ENCODE measurements around the gene CDKN1C.
A peak's percentile ranks its signal among the peaks of the same experiment; 100 is the strongest.

Gene CDKN1C

DNA sequence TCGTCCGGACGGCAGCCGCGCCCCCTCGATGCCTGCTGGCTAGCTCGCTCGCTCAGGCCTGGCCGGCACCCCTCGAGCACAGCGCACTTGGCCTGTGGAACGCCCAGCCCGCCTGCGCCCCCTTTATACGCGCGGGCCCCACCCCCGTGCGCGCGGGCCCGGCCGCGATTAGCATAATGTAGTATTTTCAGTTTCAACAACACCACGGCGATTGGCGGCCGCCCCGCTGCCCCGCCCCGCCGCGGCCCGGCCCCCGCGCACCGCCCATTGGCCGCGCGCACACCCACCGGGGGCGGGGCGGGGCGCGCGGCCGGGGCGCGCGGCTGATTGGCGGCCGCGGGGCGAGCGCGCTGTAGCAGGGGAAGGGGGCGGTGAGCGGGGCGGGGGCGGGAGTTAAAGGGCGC is at the start of gene CDKN1C:
CDKN1C (minus strand) TSS at position 98 of the 404 bp plus-strand sequence. CDS start 319 bp downstream, outside the sequence.
- peak; percentile 17 for DNase-seq

DNA sequence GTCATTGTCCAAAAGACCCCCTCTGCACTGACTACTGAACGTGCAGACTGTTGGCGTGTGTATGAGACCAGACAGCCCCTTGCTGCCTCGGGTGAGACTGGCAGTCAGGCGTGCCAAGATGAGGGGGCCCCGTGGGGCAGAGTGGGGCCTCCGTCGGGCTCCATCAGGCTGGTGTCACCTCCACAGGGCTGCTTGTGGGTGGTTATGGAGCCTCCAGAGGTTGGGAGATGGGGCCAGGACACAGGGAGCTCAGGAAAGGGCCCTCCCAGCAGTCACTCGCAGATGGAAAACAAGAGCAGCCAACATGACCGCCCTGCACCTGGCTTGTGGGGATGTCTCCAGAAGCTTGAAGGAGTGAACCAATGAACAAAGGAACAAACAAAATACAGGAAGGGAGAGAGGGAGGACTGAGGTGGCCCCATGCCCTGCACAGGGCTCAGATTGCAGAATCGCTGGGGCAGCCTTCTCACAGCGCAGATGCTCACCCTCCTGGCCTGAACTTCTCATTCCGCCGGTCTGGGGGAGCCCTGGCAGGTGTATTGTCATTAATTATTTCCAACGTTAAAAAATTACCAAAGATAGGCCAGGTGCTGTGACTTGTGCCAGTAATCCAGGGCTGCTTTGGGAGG is 49.1 kb upstream of the CDKN1C start:
- no peak for DNase-seq

DNA sequence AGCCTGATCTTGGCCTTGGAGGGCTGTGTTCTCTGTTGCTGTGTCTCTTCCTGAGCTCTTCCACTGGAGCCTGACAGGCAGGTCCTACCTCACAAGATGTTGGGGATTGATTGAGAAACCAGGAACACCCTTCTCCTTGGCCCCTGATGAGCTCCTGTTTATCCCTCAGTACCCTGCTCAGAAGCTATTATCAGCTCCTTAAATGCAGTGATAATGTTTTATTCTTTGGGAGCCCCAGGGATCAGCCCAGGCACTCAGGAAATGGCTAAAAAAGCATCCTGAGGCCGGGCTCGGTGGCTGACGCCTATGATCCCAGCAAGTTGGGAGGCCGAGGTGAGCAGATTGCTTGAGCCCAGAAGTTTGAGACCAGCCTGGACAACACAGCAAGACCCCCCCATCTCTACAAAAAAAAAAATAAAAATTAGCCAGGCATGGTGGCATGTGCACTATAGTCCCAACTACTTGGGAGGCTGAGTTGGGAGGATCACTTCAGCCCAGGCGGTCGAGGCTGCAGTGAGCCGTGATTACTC is 48.5 kb upstream of the CDKN1C start:
- DNase-seq = no peak

DNA sequence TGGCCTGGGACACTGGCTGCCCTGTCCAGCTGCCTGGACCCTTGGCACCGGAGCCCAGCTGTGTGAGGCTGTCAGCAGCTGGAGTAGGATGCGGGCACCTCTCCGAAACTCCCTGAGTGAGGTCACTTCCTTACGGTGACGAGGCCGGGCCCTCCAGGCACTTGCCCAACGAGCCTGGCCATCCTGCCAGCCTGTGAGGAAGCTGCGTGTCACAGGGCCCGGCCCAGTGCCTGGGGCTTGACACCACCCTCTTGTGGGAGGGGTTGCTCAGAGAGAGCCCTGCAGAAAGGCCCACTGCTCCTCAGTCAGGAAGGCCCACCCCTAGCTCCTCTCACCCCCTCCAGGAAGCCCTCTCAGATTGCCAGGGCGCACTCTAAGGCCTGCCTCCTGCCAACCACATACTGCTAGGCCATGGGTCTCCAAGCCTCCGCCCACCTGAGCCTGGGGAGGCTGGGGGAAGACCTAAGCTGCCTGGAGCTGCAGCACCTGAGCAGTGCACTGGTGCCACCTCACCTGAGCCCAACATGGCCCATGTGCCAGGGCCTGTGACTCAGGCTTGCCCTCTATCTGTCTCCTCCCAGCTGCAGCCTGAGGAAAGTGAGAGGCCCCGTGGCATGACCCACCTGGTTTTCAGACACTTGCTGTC is 47.9 kb upstream of the CDKN1C start:
- DNase-seq = no peak

DNA sequence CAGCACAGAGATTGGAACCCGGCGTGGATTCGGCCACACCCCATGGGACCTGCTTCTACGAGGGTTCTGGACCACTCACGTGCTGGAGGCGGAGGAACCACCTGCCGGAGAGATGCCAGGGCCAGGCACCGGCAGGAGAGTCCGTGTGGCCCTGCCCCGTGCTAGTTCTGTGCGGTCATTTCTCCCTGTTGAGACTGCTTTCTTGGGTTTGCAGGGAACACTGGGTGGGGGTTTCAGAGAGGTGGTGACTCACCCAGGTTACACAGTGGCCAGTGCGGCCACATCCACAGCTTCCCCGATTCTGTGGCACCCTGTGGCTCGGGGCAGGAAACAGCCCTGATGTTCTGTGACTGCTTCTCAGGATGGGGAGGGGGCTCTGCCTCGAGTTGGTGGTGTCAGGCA is 47.3 kb upstream of the CDKN1C start:
- DNase-seq = no peak

DNA sequence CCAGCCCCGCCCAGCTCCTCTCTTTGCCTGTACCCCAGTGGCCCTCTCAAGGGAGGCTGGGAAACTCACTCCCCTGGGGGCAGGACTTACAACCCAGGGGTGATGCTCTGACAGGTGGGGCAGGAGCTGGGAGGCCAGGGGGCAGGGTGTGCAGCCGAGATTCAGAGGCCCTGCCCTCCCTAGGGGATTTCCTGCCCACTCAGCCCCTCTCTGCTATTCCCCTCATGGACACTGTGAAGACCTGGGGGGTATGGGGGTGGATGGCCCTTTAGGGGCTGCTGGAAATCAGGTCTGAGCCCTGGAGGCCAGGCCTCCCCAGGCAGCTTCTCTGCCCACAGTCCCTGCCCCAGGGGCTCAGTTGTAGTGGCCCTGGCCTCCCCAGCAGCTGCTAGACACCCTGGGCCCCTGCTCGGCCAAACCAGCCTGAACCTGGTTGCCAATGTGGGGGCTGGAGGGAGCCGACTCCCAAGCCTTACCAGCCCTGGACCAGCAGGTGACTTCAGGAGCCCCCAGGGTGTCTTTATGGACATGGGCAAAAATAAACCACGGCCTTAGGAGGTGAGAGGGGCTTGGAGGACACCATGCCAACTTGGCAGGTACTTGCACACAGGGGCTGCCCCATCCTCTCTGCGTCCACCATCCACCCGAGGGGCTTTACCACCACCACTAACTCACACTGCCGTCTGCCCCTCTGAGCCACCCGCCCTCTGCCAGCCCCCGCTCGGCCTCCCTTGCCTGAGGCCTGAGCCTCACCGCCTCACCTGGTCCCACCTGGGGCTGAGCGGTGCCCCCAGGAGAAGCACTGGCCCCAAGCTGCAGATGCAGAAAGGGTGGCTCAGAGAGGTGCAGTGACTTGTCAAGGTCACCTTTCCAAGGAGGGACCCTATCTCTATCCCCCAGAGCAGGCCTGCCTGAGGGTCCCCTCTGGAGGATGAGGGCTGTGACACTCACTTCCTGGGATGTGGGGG is 46.5 kb upstream of the CDKN1C start:
- DNase-seq = no peak

DNA sequence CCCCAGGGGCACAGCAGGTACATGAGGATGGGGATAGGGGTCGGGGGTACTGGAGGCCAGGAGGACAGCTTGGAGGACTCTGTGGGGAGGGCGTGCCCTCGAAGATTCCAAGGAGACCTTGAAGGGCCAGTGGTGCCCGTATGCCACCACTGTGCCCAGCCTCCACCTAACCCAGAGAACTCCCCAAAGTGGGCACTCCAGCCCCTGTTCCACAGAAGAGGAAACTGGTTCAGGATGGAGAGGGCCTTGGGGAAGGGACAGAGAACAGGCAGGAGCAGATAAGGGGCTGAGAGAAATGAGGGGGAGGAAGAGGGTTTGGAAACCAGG is 45.8 kb upstream of the CDKN1C start:
- DNase-seq = no peak

DNA sequence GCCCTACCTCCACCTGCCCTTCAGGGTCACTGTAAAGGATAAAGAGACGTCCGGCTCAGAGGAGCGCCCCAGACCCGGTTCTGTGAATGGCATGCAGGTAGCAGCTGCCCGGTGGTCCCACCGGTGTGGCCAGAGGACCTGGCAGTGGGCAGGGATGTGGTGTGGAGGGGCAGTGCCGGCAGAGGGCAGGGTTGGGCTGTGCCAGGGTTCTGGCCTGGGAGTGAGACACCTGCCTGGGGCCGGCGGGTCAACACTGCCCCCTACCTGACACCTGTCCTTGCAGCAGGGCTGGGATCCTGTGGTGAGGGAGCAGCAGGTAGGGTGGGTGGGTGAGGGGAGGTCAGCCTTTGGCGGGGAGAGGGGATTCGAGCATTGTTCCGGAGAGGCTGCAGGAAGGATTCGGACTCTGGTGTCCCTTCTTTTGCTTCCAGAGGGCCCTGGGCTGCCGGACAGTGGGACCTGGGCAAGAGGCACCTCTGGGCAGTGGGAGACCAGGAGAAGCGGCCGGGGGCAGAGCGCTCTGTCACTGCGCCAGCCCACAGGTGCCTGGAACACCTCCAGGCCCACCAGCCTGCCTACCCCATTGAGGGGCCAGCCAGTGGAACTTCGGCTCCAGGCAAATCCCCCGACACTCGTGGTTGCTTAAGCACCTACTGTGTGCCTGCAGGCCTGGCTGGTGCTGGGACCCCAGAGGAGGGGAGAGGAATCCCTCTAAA is 45.3 kb upstream of the CDKN1C start:
- no peak for DNase-seq

DNA sequence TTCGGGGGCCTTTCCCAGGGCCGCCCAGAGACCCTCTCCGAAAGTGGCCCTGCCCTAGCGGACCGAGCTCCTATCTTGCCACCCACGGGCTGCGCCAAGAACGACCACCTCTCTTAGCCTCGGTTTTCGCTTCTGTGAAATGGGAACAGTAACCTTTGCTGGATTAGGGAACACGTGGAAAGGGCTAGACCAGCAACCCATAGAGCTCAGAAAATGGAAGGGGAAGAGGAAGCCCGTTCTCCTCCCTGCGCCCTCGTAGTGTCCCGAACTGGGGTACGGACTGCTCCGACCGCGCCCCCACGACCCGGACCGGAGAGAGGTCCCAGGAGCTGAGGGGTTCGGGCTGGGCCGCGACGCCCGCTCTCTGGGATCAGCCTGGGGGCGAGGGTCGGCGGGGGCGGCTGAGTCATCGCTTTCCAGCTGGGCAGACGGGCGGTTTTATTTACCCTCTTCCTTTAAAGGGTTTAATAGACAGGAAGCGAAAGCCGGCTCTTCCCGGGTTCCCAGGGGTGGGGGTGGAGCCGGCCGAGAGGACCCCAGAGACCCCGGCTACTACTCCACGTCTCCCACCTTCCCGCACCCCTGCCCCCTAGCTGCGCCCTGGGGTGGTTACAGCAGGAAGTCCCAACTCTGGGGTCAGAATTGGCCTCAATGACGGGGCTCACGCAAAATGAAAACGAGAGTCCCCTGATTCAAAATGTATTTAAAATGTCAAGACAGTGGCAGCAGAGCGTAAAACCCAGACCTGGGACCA is 44.6 kb upstream of the CDKN1C start:
- no peak for DNase-seq

DNA sequence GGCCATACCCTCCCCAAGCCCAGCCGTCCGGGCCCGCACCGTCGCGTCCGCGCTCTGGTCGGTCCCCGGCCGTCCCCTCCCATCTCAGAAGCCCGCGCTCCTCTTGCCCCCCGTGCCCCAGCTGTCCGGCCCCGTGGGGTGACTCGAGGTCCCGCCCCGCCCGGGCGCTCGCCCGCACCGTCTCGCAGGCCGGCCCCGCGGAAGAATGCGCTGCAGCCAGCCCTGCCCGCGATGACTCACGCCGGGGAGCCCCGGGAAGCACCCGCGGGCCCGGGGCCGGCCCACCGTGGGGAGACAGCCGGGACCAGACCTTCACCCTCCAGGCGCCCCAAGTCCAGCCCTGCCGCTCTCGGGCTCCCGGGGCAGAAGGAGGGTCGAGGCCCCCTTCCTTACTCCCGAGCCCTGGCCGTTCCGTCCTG is 44.0 kb upstream of the CDKN1C start:
- no peak for DNase-seq

DNA sequence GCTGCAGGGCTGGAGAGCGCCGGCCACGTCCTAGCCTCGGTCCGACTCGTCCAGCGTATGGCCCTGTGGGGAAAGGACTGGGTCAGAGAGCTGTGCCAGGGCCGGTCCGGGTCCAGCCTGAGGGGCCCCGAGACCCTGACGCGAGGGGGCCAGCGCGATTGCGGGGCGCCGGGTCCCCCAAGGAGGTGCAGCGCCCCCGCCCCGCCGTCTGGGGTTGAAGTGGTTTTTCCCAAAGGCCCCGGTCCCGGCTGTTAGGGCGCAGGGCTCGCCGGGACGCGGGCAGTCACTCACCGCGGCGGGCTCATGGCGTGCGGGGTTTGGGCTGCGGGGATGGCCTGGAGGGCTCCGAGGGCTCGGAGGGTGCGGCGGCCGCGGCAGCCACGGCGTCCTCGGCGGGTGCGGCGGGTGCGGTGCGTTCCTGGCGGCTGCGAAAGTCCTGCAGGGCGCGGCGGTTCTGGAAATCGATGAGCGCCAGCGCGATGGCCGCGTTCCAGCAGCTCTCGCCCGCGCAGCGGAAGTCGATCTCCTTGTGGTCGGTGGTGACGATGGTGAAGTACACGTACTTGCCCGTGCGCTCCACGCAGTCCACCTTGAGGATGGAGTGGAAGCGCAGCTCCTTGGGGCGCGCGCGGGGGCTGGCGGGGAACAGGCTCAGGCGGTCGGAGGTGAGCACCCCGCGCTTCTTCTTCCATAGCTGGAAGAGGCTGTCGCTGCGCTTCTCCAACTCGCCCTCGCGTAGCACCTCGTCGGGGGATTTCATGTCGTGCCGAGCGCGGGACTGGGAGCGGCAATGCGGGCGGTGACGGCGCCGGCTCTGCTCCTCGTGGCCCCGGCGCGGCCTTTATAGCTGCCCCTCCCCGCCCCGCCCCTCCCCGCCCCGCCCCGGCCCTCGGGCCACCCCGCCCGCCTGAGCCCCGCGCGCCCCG is 43.3 kb upstream of the CDKN1C start, which contains the start of gene PHLDA2:
PHLDA2 (minus strand) TSS at position 816 of the 926 bp plus-strand sequence; CDS start at position 760, 56 bp downstream.
- no peak for DNase-seq

DNA sequence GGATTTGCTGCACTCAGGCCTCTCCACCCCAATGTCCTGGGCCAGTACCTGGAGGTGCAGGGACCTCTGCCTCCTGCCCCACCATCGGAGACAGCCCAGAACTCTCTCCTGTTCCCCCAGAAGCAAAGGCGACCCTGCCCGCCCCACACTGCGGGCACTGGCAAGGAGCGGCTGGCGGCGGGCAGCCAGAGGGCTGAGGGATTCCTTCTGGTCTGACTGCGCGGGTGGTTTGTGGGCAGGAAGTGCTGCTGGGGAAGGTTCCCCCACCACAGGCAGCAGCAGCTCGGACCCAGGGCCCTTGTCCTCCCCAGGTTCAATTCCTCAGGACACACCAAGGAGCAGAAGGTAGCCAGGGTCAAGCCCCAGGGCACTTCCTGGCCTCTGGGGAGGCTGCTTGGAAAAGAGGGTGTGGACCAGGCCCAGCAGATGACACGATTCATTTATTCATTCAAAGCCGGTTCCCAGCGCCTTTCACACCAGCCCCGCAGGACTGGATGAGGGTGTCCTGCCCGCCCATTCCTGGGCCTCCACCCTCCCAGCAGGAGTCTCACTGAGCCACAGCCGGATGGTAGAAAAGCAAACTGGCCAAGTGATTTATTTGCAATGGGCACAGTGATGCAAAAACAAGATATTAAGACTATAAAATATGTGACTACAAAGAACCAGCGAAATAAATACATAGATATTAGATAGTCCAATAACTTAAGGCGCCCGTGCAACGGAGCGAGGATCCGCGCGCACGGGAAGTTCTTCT is 42.5 kb upstream of the CDKN1C start:
- no peak for DNase-seq

DNA sequence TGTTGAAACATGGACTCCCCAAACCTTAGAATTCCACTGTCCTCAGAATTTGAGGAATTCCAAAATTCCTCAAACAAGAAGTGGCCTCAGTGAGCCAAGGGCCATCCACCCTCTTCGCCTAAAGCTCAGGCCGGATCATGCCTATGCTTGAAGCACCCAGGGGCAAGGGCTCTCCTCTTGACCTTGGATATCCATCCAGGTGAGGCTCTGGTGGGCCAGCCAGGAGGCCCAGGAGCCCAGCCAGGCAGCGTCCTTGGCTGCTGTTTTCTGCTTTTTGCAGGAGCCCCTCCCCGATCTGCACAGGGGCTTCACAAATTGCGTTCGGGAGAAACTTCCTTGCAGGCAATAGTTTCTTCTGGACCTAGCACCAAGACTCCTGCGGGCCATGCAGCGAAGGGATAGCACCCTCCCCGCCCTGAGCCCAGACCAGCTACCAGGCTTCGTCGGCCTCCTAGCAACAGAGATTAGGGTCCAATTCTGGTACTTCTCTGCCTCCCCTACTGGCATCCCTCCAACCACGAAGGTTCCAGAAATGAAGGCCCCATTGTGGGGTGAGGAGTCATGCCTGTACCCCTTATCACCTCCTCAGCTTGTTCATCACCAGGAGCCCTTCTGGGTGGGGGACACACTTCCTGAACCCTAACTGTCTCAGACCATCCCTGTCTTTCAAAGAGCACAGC is 41.7 kb upstream of the CDKN1C start:
- no peak for DNase-seq

DNA sequence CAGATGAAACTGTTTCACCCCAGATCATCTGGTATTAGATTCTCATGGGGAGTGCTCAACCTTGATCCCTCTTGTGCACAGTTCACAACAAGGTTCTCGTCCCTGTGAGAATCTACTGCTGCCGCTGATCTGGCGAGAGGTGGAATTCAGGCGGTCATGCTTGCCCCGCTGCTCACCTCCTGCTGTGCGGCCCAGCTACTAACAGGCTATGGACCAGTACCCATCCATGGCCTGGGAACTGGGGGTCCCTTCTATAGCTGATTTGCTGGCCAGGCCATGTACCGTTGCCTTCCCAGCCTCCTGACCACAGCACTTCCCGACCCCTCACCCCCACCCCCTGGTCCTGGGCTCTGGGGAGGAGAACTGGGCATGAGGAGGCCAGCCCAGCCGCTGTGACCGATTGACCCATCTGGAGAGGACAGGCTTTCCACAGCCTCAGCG is 41.1 kb upstream of the CDKN1C start:
- DNase-seq = no peak

DNA sequence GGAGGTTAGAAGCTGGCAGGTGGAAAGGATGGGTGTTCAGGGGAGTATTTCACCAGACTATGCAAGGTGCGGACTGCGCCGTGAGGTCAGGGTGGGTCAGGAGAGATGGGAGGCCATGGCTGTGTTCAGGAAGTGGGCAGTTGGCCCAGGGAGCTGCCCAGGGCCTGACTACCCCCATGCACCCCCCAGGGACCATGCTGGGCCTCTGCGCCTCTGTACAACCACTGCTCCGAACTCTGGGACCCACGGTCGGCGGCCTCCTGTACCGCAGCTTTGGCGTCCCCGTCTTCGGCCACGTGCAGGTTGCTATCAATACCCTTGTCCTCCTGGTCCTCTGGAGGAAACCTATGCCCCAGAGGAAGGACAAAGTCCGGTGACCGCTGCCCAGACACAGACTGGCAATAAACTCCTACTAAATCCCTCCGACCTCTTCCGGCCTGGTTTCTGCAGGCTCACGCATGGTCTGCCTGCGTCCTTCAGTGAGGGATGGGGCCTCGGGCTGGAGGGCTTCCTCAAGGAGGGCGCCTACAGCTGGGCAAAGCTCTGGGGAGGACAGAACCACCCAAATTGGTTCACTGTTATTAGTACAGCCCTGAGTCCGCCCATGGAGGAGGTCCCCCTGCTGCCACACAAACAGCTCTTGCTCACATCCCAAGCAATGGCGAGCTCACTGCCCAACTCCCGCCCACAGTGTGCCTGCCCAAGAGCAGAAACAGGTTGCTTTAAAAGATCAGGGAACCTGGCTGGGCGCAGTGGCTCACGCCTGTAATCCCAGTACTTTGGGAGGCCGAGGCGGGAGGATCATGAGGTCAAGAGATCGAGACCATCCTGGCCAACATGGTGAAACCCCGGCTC is 39.5 kb upstream of the CDKN1C start:
- DNase-seq = no peak

DNA sequence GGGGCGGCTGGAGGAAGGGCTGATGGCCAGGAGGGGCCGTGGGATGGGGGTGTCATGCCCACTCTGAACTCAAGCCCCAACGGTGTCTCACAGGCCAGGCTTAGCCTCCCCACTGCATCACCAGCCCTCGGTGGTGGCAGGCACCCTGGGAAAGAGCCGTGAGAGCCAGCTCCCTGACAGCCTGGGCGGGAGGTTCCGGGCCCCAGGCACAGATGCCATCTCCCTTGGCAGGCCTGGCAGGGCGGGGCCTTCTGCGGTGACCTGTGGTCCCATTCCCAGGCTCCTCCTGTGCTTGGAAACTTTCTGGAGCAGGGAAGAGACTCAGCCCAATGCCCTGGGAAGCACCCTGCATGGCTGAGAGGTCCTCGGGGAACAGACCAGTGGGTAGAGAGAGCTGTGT is 38.8 kb upstream of the CDKN1C start:
- DNase-seq = no peak

DNA sequence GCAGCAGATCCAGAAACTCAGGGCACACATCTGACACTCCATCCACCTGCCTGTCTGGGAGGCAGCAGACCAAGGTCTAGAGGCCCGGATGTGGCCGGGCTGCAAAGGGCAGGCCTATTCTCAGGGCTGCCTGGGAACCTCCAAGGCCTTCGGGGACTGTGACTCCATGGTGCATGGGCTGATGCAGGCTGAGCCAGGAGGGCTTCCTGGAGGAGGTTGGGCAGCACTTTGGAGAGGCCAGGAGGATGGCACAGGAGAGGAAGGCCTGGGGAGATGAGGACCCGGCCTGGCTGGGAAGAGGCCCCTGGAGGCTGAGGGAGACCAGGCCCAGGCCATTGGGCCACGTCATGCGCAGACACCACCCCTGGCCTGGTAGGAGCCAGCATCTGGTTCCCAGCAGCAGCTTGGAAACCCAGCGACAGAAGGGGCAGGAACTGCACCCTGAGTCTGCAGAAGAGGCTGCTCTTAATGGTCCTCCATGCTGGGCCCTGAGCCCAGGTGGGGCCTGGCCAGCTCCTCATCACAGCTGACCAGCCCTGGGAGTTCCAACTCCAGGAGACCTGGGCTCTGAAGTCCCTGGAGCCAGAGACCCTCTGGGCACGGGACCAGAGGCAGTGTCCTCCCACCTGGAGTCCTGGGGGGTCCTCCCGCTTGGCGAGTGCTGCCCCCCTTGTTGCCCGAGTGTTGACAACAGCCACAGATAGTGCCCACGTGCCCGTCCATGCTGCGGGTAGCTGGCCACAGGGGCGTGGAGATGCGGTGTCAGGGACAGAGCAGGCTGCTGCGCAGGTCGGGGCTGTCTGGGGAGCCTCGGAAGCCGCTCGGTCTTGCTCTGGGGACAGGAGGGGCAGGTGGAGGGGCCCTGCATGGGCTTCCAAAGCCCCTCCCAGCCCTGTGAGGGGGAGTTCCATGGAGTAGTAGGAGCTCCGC is 38.1 kb upstream of the CDKN1C start:
- DNase-seq = no peak
